Dendritic cell treated with granulocyte-macrophage colony-stimulating factor and Interleukin-4, amounts not matched to agents 40 ng/mL and 50 ng/mL, for 4 days (primary cell): Measurements from ENCODE around the gene OR4D1.
"Not testable (repeated sequence)": the region's sequence is repeated elsewhere in the genome, so short reads cannot be mapped to it uniquely, and the experiment has no call there.

Source experiments
- H3K27ac Mint-ChIP-seq: one replicate; pipeline ENCODE4 v1.8.0; 2022; ENCODE audit warnings: mild to moderate bottlenecking, mixed read lengths
- H3K27me3 Mint-ChIP-seq: one replicate; pipeline ENCODE4 v1.8.0; 2022; ENCODE audit warnings: mild to moderate bottlenecking, mixed read lengths
- H3K36me3 Mint-ChIP-seq: one replicate; pipeline ENCODE4 v1.8.0; 2022; ENCODE audit warnings: low read depth, mixed read lengths
- H3K4me1 Mint-ChIP-seq: one replicate; pipeline ENCODE4 v1.8.0; 2022; ENCODE audit warnings: low read depth, mixed read lengths
- H3K4me3 Mint-ChIP-seq: one replicate; pipeline ENCODE4 v1.8.0; 2022; ENCODE audit warnings: mild to moderate bottlenecking, moderate library complexity, mixed read lengths
- H3K9me3 Mint-ChIP-seq: one replicate; pipeline ENCODE4 v1.8.0; 2022; ENCODE audit warnings: mixed read lengths
- intact Hi-C: fragments of 100-400 bp; cut with micrococcal nuclease; formaldehyde crosslinking; loops from one replicate; pipeline ENCODE4 v1.15.0; 2022

Gene OR4D1

GRCh38 chr17:58147930-58148434 lies at the start of gene OR4D1:
Gene OR4D1, plus strand, starts transcription at chr17:58148384. Its CDS starts 6,770 bp downstream, at chr17:58155154.
- Mint-ChIP-seq H3K4me3 (no peak within 1 kb of the TSS), H3K27ac (no peak within 1 kb of the TSS), H3K36me3 (no peaks in the 10 kb centered on the region), H3K9me3 (peaks cover 34% of the 10 kb centered on the region), H3K4me1 (peaks cover 7% of the 10 kb centered on the region), H3K27me3 (peaks cover 34% of the 10 kb centered on the region)
- intact Hi-C loops, result no loop called here

- no peak overlapping the region for H3K4me3 Mint-ChIP-seq
- no peaks in the 10 kb centered on the region for H3K9me3 Mint-ChIP-seq
- peaks cover 15% of the 10 kb centered on the region for H3K27me3 Mint-ChIP-seq
- peaks cover 7% of the 10 kb centered on the region for H3K4me1 Mint-ChIP-seq
- H3K36me3 Mint-ChIP-seq, result no peaks in the 10 kb centered on the region
- H3K27ac Mint-ChIP-seq, result no peak overlapping the region
- intact Hi-C loops, result no loop called here
Observed at GRCh38 chr17:58100506-58100905, 47.7 kb upstream of the OR4D1 start.

GRCh38 chr17:58101898-58102297 lies 46.3 kb upstream of the OR4D1 start:
- H3K36me3 Mint-ChIP-seq, H3K4me1 Mint-ChIP-seq, intact Hi-C loops, H3K27ac Mint-ChIP-seq, H3K4me3 Mint-ChIP-seq, H3K9me3 Mint-ChIP-seq: not testable (repeated sequence)
- H3K27me3 Mint-ChIP-seq, result peaks cover 15% of the 10 kb centered on the region

GRCh38 chr17:58105093-58105492 lies 43.1 kb upstream of the OR4D1 start:
- H3K27ac Mint-ChIP-seq, result no peak overlapping the region
- H3K4me3 Mint-ChIP-seq, result no peak overlapping the region
- H3K27me3 Mint-ChIP-seq, result peaks cover 12% of the 10 kb centered on the region
- intact Hi-C loops, result no loop called here
- H3K36me3 Mint-ChIP-seq, result no peaks in the 10 kb centered on the region
- H3K9me3 Mint-ChIP-seq, result no peaks in the 10 kb centered on the region
- H3K4me1 Mint-ChIP-seq, result no peaks in the 10 kb centered on the region

- Mint-ChIP-seq H3K4me1 (no peaks in the 10 kb centered on the region), H3K27me3 (peaks cover 9% of the 10 kb centered on the region), H3K9me3 (no peaks in the 10 kb centered on the region), H3K4me3 (no peak overlapping the region), H3K27ac (no peak overlapping the region), H3K36me3 (no peaks in the 10 kb centered on the region)
- intact Hi-C loops, result no loop called here
Observed at GRCh38 chr17:58107306-58107705, 40.9 kb upstream of the OR4D1 start.

GRCh38 chr17:58109197-58109596 lies 39.0 kb upstream of the OR4D1 start:
- Mint-ChIP-seq H3K36me3 (no peaks in the 10 kb centered on the region), H3K27ac (no peak overlapping the region), H3K4me1 (no peaks in the 10 kb centered on the region), H3K27me3 (peaks cover 7% of the 10 kb centered on the region), H3K9me3 (no peaks in the 10 kb centered on the region), H3K4me3 (no peak overlapping the region)
- intact Hi-C loops, result no loop called here

- intact Hi-C loops, result loop anchor here (5.0 to 10.0 kb wide), 3 partner anchors 113 to 975 kb away; no protein-coding TSS in a partner anchor
- Mint-ChIP-seq H3K27me3 (peaks cover 11% of the 10 kb centered on the region), H3K9me3 (no peaks in the 10 kb centered on the region)
Observed at GRCh38 chr17:58110012-58110411, 38.2 kb upstream of the OR4D1 start.

GRCh38 chr17:58111676-58112075 lies 36.5 kb upstream of the OR4D1 start:
- intact Hi-C loops, result loop anchor here (2.0 to 10.0 kb wide), 4 partner anchors 114 to 977 kb away; no protein-coding TSS in a partner anchor
- H3K4me3 Mint-ChIP-seq, result no peak overlapping the region
- no peaks in the 10 kb centered on the region for H3K4me1 Mint-ChIP-seq
- peaks cover 19% of the 10 kb centered on the region for H3K27me3 Mint-ChIP-seq
- no peak overlapping the region for H3K27ac Mint-ChIP-seq
- no peaks in the 10 kb centered on the region for H3K9me3 Mint-ChIP-seq
- no peaks in the 10 kb centered on the region for H3K36me3 Mint-ChIP-seq

More at GRCh38 chr17:58110012-58110411, 38.2 kb upstream of the OR4D1 start:
- no peak overlapping the region for H3K27ac Mint-ChIP-seq
- no peak overlapping the region for H3K4me3 Mint-ChIP-seq
- H3K4me1 Mint-ChIP-seq, result no peaks in the 10 kb centered on the region
- no peaks in the 10 kb centered on the region for H3K36me3 Mint-ChIP-seq

- Mint-ChIP-seq H3K36me3 (no peaks in the 10 kb centered on the region), H3K4me3 (no peak overlapping the region), H3K4me1 (no peaks in the 10 kb centered on the region), H3K27me3 (peaks cover 21% of the 10 kb centered on the region), H3K27ac (no peak overlapping the region), H3K9me3 (no peaks in the 10 kb centered on the region)
- intact Hi-C loops, result loop anchor here (2.0 to 10.0 kb wide), 4 partner anchors 116 to 978 kb away; no protein-coding TSS in a partner anchor
Observed at GRCh38 chr17:58112970-58113631, 35.1 kb upstream of the OR4D1 start.

GRCh38 chr17:58113947-58114346 lies 34.2 kb upstream of the OR4D1 start:
- Mint-ChIP-seq H3K4me3 (no peak overlapping the region), H3K9me3 (no peaks in the 10 kb centered on the region), H3K27ac (no peak overlapping the region), H3K36me3 (no peaks in the 10 kb centered on the region), H3K4me1 (no peaks in the 10 kb centered on the region), H3K27me3 (peaks cover 23% of the 10 kb centered on the region)
- intact Hi-C loops, result loop anchor here (2.0 to 10.0 kb wide), 4 partner anchors 117 to 979 kb away; no protein-coding TSS in a partner anchor

GRCh38 chr17:58117382-58117781 lies 30.8 kb upstream of the OR4D1 start:
- Mint-ChIP-seq H3K27me3 (peaks cover 26% of the 10 kb centered on the region), H3K27ac (no peak overlapping the region), H3K4me1 (no peaks in the 10 kb centered on the region), H3K9me3 (no peaks in the 10 kb centered on the region), H3K36me3 (no peaks in the 10 kb centered on the region), H3K4me3 (no peak overlapping the region)
- intact Hi-C loops, result loop anchor here (10.0 kb wide), 2 partner anchors 873 to 983 kb away; no protein-coding TSS in a partner anchor

GRCh38 chr17:58119491-58119890 lies 28.7 kb upstream of the OR4D1 start:
- H3K4me3 Mint-ChIP-seq, result no peak overlapping the region
- H3K36me3 Mint-ChIP-seq, result no peaks in the 10 kb centered on the region
- peaks cover 24% of the 10 kb centered on the region for H3K27me3 Mint-ChIP-seq
- intact Hi-C loops, result loop anchor here (10.0 kb wide), 2 partner anchors 875 to 985 kb away; no protein-coding TSS in a partner anchor
- no peak overlapping the region for H3K27ac Mint-ChIP-seq
- H3K9me3 Mint-ChIP-seq, result no peaks in the 10 kb centered on the region
- no peaks in the 10 kb centered on the region for H3K4me1 Mint-ChIP-seq

GRCh38 chr17:58120195-58120822 lies 27.9 kb upstream of the OR4D1 start:
- no peaks in the 10 kb centered on the region for H3K4me1 Mint-ChIP-seq
- H3K36me3 Mint-ChIP-seq, result no peaks in the 10 kb centered on the region
- H3K27ac Mint-ChIP-seq, result no peak overlapping the region
- H3K4me3 Mint-ChIP-seq, result no peak overlapping the region
- peaks cover 23% of the 10 kb centered on the region for H3K27me3 Mint-ChIP-seq
- no peaks in the 10 kb centered on the region for H3K9me3 Mint-ChIP-seq
- intact Hi-C loops, result no loop called here

- intact Hi-C loops, result no loop called here
- Mint-ChIP-seq H3K36me3 (no peaks in the 10 kb centered on the region), H3K4me1 (no peaks in the 10 kb centered on the region), H3K27ac (no peak overlapping the region), H3K27me3 (peaks cover 23% of the 10 kb centered on the region), H3K9me3 (no peaks in the 10 kb centered on the region), H3K4me3 (no peak overlapping the region)
Observed at GRCh38 chr17:58121925-58122324, 26.3 kb upstream of the OR4D1 start.
